DOHH2 (cell line): ENCODE results near the gene TMEM229B.

Source experiments
- H3F3A ChIP-seq: fragments of 200-600 bp; sonication (generic), shearing (Covaris generic); 2 replicates; pipeline ENCODE4 v1.6.0; 2016; ENCODE audit warnings: antibody characterized with exemption, mild to moderate bottlenecking; ENCODE audit not compliant: control insufficient read depth, insufficient read depth
- H3K27ac ChIP-seq: fragments of 200-600 bp; sonication (generic); 2 replicates; pipeline ENCODE4 v1.5.1; 2014; ENCODE audit warnings: low read depth, mild to moderate bottlenecking, low read length, moderate library complexity
- H3K27me3 ChIP-seq: fragments of 200-600 bp; sonication (generic); 2 replicates; pipeline ENCODE4 v1.6.1; 2014; ENCODE audit warnings: mild to moderate bottlenecking, low read length, mixed read lengths; ENCODE audit not compliant: control insufficient read depth
- H3K36me3 ChIP-seq: fragments of 200-600 bp; sonication (generic); 2 replicates; pipeline ENCODE4 v1.6.1; 2014; ENCODE audit warnings: mild to moderate bottlenecking, low read length, moderate library complexity, mixed read lengths; ENCODE audit not compliant: control insufficient read depth
- H3K4me1 ChIP-seq: fragments of 200-600 bp; sonication (generic); 2 replicates; pipeline ENCODE4 v1.6.1; 2014; ENCODE audit warnings: mild to moderate bottlenecking, low read length, mixed read lengths; ENCODE audit not compliant: control insufficient read depth
- H3K4me2 ChIP-seq: fragments of 200-600 bp; sonication (generic); 2 replicates; pipeline ENCODE4 v1.6.0; 2014; ENCODE audit warnings: mild to moderate bottlenecking, low read length, moderate library complexity
- H3K4me3 ChIP-seq: fragments of 200-600 bp; sonication (generic); 2 replicates; pipeline ENCODE4 v1.5.1; 2014; ENCODE audit warnings: mild to moderate bottlenecking, low read length, mixed read lengths
- H3K79me2 ChIP-seq: fragments of 200-600 bp; sonication (generic); 2 replicates; pipeline ENCODE4 v1.6.1; 2014; ENCODE audit warnings: mild to moderate bottlenecking, low read length, mixed read lengths; ENCODE audit not compliant: control insufficient read depth
- H3K9me2 ChIP-seq: fragments of 200-600 bp; sonication (generic); replicated peaks from 2 replicates; pipeline ENCODE4 v1.6.1; 2014; ENCODE audit warnings: mild to moderate bottlenecking, low read length, mixed read lengths; ENCODE audit not compliant: control insufficient read depth
- H3K9me3 ChIP-seq: fragments of 200-600 bp; sonication (generic); 2 replicates; pipeline ENCODE4 v1.6.1; 2014; ENCODE audit warnings: antibody characterized with exemption, low read length, mixed read lengths; ENCODE audit not compliant: control insufficient read depth, insufficient read depth
- H4K20me1 ChIP-seq: fragments of 200-600 bp; sonication (generic); 2 replicates; pipeline ENCODE4 v1.6.0; 2014; ENCODE audit warnings: low read depth, mild to moderate bottlenecking, antibody characterized with exemption, low read length, moderate library complexity; ENCODE audit not compliant: control insufficient read depth, insufficient read depth
- EZH2phosphoT487 ChIP-seq: fragments of 200-600 bp; sonication (generic); IDR thresholded peaks from 2 replicates; pipeline ENCODE4 v1.6.1; 2017; ENCODE audit warnings: borderline replicate concordance, mild to moderate bottlenecking, antibody characterized with exemption, low read length, moderate library complexity, mixed read lengths
- TF ChIP-seq, protein P1 (sequence below): fragments of 200-600 bp; sonication (generic); IDR thresholded peaks from one replicate; pipeline ENCODE4 v1.5.1; 2014; ENCODE audit warnings: antibody characterized with exemption, mild to moderate bottlenecking, low read depth, low read length; ENCODE audit not compliant: poor library complexity, severe bottlenecking

The TMEM229B gene

DNA sequence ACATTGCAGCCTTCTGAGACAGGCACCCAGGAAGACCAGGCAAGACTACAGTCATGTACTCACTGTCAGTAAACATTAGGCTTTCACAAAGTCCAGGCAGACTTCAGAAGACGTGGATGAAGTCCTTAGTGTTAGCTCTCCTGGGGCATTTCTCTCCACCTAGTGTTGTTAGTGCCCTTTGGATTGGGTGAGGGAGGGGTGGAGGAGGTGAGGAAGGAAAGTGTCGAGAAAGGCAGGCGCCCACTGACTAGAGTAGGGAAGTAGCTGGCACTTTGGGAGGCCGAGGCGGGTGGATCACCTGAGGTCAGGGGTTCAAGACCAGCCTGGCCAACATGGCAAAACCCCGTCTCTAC is 20.2 kb downstream of the TMEM229B start:
- Histone ChIP-seq H3F3A (no peaks in the 10 kb centered on the region), H3K9me2 (no peaks in the 10 kb centered on the region), H3K36me3 (no peaks in the 10 kb centered on the region), H3K79me2 (no peaks in the 10 kb centered on the region), H3K27me3 (peaks cover 2% of the 10 kb centered on the region; the same call in 1 of the 2 replicates), H4K20me1 (no peaks in the 10 kb centered on the region), H3K9me3 (no peaks in the 10 kb centered on the region), H3K4me3 (no peak overlapping the region), H3K4me1 (no peaks in the 10 kb centered on the region), H3K27ac (no peak overlapping the region), H3K4me2 (no peak overlapping the region)
- TF ChIP-seq, protein P1, sequence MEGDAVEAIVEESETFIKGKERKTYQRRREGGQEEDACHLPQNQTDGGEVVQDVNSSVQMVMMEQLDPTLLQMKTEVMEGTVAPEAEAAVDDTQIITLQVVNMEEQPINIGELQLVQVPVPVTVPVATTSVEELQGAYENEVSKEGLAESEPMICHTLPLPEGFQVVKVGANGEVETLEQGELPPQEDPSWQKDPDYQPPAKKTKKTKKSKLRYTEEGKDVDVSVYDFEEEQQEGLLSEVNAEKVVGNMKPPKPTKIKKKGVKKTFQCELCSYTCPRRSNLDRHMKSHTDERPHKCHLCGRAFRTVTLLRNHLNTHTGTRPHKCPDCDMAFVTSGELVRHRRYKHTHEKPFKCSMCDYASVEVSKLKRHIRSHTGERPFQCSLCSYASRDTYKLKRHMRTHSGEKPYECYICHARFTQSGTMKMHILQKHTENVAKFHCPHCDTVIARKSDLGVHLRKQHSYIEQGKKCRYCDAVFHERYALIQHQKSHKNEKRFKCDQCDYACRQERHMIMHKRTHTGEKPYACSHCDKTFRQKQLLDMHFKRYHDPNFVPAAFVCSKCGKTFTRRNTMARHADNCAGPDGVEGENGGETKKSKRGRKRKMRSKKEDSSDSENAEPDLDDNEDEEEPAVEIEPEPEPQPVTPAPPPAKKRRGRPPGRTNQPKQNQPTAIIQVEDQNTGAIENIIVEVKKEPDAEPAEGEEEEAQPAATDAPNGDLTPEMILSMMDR = no peak
- no peak for TF ChIP-seq EZH2phosphoT487

DNA sequence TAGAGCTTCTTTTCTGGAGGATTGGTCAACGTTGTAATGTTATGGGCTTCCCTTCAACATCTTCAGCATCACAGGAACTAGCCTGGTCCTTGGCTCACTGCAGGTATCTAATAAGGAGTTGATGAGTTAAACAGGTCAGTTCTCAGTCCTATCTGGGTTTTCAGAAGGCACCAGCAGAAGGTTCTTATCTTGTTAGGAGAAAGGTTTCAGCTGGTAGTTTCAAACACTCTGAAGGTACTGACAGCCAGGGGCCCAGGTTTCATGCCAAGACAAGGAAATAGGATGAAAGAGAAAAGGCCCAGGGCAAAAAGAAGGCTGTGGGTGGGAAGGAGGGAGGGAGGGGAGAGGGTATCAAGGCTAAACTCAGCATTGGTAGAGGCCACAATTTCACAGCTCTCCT is 21.4 kb downstream of the TMEM229B start:
- Histone ChIP-seq H3K9me3 (no peaks in the 10 kb centered on the region), H3K4me1 (no peaks in the 10 kb centered on the region), H3K4me3 (no peak overlapping the region), H3K79me2 (no peaks in the 10 kb centered on the region), H3K36me3 (no peaks in the 10 kb centered on the region), H4K20me1 (no peaks in the 10 kb centered on the region), H3K27ac (no peak overlapping the region), H3K27me3 (peaks cover 3% of the 10 kb centered on the region), H3F3A (no peaks in the 10 kb centered on the region), H3K9me2 (no peaks in the 10 kb centered on the region), H3K4me2 (no peak overlapping the region)
- TF ChIP-seq, protein P1 = no peak
- no peak for TF ChIP-seq EZH2phosphoT487

DNA sequence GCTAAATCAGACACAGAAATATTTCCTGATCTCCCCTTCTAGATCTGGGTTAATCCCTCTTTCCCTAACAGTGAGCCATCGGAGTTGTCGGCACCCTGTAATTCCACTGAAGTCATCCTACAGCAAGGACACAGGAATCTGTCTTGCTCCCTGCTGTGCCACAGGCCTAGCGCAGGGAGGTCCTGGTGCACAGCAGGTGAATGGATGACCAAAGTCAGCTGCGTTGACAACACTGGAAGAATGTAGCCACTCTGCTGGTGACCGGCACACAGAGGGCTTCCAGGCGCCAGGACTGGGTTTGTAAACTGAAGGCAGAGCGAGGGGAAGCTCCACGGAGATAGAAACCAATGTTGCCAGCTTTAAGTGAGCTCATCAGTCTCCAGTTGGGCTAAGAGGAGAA is 23.6 kb downstream of the TMEM229B start:
- TF ChIP-seq EZH2phosphoT487 = no peak
- no peaks in the 10 kb centered on the region for H3K36me3 ChIP-seq
- H3K4me3 ChIP-seq = no peak overlapping the region
- H3K79me2 ChIP-seq = no peaks in the 10 kb centered on the region
- H3F3A ChIP-seq = no peaks in the 10 kb centered on the region
- no peaks in the 10 kb centered on the region for H3K9me2 ChIP-seq
- peaks cover 10% of the 10 kb centered on the region for H3K27me3 ChIP-seq
- no peaks in the 10 kb centered on the region for H3K4me1 ChIP-seq
- H4K20me1 ChIP-seq = no peaks in the 10 kb centered on the region
- no peak overlapping the region for H3K4me2 ChIP-seq
- no peaks in the 10 kb centered on the region for H3K9me3 ChIP-seq
- no peak overlapping the region for H3K27ac ChIP-seq

DNA sequence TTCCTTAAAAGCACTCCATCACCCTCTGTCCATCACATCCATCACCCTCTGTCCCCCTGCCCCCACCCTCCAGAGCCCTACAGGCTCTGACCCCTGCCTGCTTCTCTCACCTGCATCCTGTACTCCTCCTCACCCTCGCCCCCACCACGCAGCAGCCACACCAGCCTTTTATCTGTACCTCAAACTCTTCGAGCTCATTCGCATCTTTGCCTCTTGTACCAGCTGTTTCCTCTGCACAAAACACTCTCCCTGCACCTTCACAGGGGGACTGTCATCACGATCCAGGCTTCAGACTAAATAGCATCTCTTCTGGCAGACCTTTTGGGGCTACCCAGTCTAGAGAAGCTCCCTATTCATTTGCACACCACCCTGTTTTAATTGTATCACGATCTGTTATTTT is 24.1 kb downstream of the TMEM229B start:
- no peak overlapping the region for H3K27ac ChIP-seq
- H3K4me2 ChIP-seq = no peak overlapping the region
- no peaks in the 10 kb centered on the region for H3K36me3 ChIP-seq
- H3K9me2 ChIP-seq = no peaks in the 10 kb centered on the region
- H3K4me3 ChIP-seq = no peak overlapping the region
- no peaks in the 10 kb centered on the region for H3K79me2 ChIP-seq
- H3K9me3 ChIP-seq = no peaks in the 10 kb centered on the region
- H4K20me1 ChIP-seq = no peaks in the 10 kb centered on the region
- peaks cover 10% of the 10 kb centered on the region for H3K27me3 ChIP-seq
- no peaks in the 10 kb centered on the region for H3K4me1 ChIP-seq
- no peak for TF ChIP-seq EZH2phosphoT487
- no peaks in the 10 kb centered on the region for H3F3A ChIP-seq
